GM04504 (cell line): Measurements from ENCODE around the gene CNTN1.
"Not testable (repeated sequence)": the region's sequence is repeated elsewhere in the genome, so short reads cannot be mapped to it uniquely, and the experiment has no call there.

Experiments
- DNase-seq: peaks from one replicate; pipeline ENCODE4 v3.0.0-alpha.2; 2012; ENCODE audit warnings: low read depth

The CNTN1 gene

DNA sequence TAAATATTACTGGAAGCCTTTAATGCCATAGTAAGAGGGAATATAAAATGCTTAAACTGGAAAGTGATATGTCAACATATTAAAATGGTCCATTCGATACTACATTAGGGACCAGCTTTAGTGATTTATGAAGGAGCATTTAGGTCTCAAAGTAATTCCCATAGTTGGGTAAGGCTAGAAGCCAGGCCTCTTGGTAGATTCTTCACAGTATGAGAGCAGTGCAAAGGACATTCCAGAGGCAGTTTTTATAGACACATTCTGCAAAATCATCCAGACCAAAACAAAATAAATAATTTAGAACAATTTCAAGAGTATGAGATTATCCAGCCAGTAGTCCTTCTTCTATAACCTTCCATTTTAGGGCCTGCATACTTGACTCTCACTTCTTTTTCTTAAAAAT, 353.3 kb downstream of the CNTN1 start:
- no peak for DNase-seq

DNA sequence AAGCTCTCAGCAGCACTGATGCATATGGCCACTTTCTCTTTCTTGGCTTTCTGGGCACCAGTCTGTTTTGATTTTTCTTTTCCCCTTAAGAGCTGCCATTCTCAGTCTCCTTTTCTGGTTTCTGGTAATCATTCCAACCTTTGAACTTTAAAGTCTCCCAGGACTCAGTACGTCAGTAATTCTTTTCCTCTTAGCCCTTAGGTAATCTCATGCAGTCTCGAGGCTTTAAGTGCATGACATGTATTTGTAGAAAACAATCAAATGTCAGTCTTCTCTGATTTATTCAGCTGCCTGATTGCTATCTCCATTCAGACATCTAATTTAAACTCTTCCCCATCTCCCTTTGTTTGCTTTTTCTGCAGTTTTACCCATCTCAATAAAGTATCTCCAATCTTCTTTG, 356.8 kb downstream of the CNTN1 start:
- DNase-seq: no peak

DNA sequence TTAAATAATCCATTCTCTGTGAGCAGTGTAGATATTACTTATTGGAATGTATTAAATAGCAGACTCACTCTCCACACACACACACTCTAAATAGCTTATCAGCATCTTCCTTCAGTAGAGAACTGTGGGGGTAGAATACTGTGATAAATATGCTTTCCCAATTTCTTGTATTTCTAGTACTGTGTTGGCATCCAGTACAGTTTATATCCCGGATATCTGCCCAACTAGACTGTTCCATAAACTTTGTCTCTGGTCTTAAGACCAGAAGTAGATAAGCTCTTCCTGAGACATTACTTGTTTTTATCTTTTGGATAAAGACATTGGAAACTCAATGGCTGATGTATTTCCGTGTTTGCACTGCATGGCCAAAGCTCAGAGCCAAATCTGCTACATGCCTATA, 359.7 kb downstream of the CNTN1 start:
- no peak for DNase-seq

DNA sequence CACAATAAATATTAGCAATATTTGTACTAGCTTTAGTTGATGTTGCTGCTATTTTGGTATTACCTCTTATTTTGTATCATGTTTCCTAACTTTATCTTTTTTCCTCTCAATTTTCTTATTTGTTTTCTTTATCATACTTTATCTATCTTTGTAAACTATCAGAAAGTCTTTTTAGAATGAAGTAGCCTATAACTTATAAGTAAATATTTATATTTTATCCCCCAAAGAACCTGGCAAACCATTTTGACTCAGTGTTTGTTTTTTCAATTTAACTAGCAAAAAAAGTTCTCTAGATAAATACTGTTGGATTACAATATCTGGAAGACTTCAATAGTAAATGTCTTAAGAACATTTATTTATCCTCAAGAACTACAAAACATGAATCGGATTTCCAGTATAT, 360.2 kb downstream of the CNTN1 start:
- no peak for DNase-seq

DNA sequence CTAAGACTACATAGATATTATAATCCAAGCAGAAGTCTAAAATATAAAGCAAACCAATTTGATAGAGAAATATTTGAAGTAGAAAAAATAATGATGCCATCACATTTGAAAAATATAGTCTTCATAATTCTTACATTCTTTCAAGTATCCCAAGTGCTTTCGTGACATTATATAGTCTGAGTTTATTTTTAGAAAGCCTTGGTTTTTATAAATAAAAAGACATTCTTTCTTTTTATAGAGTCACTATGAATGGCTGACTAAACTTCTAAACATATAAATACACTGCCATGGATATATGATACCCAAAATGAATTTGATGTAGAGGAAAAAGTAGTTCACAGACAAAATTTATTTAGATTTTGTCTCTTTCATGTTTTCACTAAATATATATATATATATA, 360.8 kb downstream of the CNTN1 start:
- no peak for DNase-seq

DNA sequence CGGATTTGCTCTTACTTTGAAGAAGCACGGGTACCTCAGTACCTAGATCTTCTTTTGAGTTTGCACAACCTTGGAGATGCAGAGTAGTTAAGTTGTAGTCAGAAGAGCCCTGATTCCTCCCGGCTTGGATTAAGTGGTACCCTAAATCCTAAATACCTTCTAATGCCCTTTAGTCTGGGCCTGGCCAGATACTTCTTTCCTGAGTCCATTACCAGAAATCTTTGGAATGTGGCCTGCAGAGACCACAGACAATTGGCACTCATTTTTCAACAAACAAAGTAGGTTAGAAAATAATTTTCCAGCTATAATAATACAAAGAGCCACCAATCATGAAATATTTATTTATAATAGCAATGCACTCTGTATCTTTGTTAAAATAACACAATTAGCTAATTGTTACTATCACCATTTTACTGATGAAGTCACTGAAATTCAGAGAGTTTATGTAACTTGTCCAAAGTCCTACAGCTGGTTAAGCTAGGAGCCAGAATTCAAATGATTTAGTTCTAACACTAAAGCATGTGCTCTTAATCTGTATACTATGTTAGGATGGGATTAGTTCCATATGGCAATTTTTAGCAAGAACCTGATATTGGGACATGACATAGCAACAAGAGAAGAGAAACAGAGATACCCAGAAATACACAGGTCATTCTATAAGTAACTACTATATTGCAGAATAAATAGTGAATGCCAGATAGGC, 363.8 kb downstream of the CNTN1 start:
- no peak for DNase-seq

DNA sequence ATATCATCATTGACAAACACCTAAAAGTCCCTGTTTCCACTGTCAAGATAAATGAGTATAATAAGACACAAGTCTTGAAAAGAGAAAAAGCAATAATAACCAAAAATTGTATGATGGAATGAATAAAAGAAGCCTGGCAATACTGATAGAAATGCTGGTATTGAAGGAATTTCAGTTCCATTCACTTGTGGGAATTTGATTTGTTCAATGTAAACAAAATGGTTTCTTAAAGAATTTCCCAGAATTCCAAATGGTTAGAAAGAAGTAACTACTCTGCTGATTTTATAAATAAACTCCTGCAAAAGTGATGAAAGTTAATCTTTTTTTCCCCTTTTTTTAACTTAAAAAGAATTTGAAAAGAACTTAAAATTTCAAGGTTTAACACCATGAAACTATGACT, 366.0 kb downstream of the CNTN1 start:
- no peak for DNase-seq

DNA sequence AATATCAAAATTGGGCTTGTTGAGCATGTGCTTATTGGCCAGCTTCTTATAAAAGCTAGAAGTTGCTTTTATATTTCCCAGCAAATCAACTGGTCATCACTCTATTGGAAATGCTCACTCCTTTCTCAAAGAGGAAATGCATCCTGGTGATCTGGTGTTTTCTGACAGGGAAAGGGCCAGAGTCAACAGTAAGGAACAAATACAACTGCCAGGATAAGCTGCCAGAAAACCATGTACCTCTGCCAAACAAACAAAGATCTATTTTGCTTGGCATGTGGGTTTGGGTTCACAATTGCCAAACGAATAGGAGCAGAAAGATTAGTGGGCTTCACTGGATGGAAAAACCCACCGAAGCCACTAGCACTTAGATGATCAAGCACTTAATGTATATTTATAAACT, 369.0 kb downstream of the CNTN1 start:
- no peak for DNase-seq

DNA sequence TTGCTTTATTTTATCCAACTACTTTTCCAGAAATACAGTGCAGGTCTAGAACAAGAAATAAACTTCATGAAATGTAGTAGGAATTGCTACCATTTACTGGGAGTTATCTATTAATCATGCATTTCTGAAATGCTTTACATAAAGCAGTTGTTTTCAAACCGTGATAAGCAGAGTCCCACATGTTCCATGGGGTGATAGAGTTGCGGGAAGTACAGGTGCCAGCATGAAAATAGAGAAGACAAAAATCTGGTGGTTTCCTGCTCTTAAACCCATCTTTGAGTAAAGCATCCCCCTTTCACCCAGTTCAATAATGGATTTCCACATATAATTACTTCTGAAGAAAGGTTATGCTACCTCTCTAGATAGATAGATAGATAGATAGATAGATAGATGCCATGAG, 372.2 kb downstream of the CNTN1 start:
- no peak for DNase-seq

DNA sequence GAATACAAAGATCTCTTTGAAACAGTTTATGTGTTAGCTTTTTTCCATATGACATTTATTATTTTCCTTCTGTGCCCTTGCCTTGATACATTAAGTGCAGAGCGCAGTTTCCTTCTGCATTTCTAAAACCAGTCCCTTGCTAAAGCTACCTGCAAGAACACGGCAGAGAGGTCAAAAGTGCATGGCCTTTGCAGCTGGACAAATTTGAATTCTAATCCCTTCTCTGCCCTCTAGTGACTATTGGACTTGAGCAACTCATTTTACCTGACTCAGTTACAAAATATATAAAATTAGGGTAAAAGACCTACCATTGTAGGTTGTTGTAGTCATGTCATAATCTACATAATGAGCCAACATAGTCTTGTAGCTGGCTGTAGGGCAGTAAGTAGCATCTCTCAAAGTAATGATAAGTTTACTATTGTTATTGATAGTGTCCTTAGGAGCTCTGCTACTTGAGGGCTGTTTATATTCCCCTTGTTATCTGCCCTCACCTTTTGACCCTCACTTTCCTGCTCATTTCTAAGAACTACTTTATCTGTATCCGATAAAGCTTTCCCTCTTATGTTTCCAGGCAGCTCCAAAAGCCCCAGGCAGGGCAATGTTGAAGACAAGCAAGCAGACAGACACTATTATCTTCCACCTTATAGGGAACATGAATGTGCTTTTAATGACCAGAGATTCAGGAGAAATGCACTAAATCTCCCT, 375.9 kb downstream of the CNTN1 start:
- DNase-seq: no peak

DNA sequence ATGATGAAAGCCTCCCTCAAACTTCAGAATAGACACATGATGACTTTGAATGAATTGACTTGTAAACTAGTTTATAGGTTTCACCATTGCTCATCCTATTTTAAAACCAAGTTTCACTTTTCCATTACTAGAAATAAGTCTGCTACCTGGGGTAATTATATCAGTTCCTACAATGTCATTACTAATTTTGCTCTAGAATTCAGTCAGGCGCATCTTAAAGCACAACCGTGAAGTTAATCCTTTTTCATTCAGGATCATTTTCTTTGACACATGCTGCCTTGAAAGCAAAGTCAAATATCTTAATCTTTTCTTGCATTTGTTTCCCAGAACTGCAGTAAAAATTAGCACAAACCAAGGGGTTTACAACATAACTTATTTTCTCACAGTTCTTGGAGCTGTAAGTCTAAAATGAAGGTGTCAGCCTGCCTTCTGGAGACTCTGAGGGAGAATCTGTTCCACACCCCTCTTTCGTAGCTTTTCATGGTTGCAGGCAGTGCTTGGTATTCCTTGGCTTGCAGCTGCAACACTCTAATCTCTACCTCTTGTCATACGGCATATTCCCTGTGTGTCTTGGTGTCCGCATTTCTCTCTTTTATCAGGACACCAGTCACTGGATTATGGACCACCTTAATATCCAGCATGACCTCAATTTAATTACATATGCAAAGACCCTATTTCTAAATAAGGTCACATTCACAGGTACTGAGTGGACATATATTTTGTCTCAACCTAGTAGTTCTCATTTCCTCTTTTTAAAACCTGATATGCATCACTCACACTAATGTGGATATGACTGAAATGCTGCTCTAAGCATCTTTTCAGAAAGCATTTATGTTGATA, 381.6 kb downstream of the CNTN1 start:
- DNase-seq: no peak

DNA sequence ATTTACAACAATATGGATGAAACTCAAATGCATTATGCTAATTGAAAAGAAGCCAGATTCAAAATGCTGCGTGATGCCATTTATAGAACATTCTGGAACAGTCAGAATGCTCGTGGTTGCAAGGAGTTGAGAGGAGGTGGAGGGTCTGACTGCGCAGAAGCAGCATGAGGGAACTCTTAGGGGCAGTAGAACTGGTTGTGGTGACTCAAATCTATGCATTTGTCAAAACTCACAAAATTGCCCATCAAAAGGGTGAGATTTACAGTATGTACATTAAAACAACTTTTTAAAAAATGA, 382.2 kb downstream of the CNTN1 start:
- DNase-seq: no peak

DNA sequence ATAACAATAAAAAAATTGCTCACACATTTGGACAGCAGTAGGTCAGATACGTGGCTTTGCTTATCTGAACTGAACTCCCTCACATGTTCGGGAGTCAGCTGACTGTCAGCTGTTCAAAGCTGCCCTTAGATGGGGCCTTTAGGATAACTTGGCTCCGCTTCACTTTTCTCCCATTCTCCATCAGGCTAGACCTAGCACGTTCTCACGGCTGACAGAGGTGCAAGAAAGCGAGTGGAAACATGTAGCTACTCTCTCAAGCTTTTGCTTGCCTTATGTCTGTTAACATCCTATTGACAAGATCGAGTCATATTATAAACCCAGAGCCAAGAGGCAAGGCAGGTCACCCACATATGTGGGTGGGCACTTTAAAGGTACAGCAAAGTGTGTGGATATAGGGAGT, 383.9 kb downstream of the CNTN1 start:
- no peak for DNase-seq

DNA sequence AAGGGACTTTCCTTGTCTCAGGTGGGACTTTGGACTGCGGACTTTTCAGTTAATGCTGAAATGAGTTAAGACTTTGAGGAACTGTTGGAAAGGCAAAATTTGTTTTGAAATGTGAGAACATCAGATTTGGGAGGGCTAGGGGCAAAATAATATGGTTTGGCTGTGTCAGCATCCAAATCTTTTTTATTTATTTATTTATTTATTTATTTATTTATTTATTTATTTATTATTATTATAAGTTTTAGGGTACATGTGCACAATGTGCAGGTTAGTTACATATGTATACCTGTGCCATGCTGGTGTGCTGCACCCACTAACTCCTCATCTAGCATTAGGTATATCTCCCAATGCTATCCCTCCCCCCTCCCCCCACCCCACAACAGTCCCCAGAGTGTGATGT, 389.0 kb downstream of the CNTN1 start:
- not testable (repeated sequence) for DNase-seq

DNA sequence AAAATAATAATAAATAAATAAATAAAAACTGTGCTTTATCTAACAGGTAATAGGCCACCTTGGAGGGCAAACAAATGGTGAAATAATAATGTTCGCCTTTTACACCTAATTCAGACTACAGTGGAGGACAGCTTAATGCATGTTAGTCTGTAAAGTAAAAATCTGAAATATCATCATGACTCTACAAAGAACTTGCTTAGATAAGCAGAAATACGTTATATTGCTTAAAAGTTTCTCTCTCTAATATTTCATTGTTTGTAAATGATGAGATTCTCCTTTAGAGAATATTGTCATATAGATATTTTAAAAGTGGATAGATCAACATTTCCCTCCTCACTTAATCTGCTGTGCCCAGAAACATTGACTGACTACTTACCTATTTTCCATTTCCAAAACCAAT, 397.2 kb downstream of the CNTN1 start:
- no peak for DNase-seq

DNA sequence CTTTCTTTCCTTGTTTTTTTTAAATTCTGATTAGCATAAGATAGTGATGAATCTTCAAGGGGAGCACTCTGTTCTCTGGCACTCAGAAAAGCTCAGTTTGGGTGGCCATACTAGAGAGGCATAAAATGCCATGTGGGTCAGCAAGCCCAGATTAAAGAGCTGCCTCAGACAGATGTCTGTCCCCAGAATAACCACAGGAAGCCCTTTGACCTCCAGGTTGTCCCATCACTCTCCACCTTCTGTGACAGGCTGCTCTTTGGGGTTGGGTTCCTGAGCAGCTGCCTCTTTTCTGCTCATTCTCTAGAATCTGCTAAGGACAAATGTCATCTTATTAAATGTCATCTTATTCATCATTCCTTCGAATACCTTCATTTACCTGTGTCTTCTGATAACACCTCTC, 399.9 kb downstream of the CNTN1 start:
- no peak for DNase-seq

DNA sequence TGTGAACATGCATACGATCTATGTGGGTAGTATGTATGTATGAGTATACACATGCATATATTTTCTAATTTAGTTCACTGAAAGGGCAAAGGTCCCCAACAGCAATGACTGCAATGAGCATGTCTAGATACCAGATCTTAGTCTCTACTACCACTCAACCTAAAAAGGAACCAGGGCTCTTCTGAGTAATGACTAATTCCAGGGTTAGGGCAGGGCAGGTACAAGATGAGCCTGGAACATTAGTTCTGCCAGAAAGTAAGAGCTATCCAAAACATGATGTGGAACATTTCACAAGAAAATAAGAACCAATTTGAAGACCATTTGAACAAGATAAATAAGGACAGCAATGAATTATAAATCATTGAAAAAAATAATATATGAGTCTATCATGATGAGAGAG, 404.6 kb downstream of the CNTN1 start:
- no peak for DNase-seq

DNA sequence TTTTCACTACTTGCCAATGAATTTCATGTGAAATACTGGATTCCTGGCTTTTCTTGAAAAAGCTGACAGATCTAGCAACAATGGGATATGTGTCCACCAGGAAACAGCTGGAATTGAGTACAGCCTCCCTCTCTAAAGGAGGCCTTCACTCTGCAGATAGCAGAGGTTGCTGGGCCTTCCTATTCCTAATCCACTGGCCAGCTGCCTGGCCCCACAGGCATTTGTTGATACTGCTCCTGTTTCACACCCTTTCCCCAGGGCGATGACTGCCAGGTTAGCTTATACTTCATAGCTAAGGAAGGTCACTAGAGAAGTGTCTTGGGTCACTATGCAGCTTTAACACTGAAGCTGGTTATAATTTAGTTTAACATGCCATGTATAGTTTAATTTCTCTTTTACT, 408.3 kb downstream of the CNTN1 start:
- DNase-seq: no peak

DNA sequence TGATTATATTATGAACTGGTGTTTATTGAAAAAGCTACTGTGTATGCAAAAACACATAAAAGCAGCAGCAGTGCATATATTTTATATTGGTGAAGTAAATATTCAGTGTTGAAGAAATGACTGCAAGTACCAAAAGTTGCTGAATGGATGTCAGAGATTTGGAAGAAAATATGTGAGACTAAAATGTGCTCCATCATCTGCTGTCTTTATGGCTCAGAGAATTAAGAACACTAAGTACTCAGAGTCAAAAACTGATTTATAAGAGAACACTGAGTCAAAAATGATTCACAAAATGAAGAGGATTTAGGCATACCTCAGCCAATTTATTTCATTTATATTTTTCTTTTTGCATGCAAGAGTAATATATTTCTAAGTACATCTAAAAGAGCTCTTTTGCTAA, 409.6 kb downstream of the CNTN1 start:
- DNase-seq: no peak

DNA sequence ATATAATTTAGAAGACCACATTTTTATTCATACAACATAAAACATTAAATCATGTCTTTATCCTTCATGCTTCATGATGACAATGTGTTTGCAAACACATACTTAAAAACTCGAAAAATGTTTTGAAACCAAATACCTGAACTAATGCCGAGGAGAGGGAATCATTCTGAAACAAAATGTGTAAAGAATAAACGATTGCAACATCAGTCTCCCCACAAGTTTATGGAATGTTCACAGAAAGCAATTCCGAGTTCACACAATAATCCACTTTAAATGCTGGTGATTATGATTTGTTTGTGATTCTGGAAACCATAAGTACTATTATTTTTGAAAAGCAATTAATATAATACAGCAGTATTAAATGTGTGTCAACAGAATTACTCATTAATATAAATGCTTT, 411.4 kb downstream of the CNTN1 start:
- DNase-seq: no peak

DNA sequence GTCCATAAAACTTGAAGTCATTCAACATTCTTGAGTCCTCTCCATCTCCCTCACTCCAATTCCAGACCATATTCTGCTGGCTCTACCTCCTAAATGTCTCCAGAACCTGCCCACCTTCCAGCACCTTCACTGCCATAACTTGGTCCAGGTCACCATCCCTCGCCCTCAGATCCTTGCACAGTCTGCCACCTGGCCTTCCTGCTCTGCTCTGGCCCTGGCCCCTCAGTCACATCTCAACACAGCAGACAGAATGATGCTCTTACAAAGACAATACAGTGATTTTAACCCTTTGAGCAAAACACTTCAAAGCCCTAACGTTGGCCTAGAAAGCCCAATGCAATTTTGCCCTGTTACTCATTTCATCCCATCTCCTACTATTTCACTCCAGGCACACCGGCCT, 414.1 kb downstream of the CNTN1 start:
- DNase-seq: no peak

DNA sequence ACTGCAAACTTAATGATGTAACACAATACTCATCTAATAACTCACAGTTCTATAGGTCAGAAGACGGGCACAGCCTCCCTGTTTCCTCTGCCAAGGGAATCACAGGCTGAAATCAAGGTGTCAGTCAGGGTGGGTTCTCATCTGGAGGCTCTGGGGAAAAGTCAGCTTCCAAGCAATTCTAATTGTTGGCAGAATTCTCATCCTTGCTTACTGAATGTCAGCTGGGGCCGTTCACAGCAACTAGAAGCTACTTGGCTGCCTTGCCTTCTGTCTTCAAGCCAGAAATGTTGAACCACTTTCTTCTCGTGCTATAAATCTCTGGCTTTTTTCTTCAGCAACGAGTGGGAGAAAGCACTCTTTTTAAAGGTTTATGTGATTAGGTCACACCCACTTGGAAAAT, 415.8 kb downstream of the CNTN1 start:
- no peak for DNase-seq

DNA sequence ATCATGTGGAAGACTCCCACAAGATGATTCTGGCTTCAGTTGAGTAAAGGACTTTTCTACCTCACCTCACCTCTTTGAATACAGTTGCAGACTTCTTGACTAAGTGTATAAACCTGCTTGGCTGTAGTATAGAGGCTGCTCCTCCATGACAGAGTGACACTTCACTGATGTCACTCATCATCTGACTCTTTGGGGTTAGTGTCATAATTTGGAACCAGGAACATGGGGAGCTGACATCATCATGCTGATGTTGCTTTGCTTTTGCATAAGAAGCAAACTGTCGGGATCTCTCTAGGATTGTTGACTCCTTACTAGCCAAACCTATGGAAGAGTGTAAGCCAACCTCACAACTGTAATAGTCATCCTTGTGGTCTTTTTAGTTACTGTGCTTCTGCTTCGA, 420.7 kb downstream of the CNTN1 start:
- DNase-seq: no peak
